Aorta (tissue), 5 donors: Measurements from ENCODE around the gene TRIM28. TPM values are rescaled to one million over a fixed set of nuclear protein-coding genes. Genes with fewer than 3 reads are reported as not detected.

Experiments
- ATAC-seq: fragments of 200-7000 bp; cut with Tn5 transposase; one replicate; pipeline ENCODE4 v1.9.1; 2022; ENCODE audit warnings: moderate library complexity; ENCODE audit not compliant: low FRiP score
- DNase-seq, 2 donors: peaks; one replicate each; pipeline ENCODE4 v3.0.0-alpha.2; 2020
- H3K27ac ChIP-seq, 2 donors: one replicate each; pipeline ENCODE4 v1.5.1; 2013; ENCODE audit warnings: low read length in 2 of 2, mild to moderate bottlenecking in 2 of 2, moderate library complexity in 2 of 2, control low read depth in 1 of 2, inconsistent platforms in 1 of 2, low read depth in 1 of 2
- H3K27me3 ChIP-seq, 2 donors: one replicate each; pipeline ENCODE4 v1.6.1; 2013; ENCODE audit warnings: control low read depth in 1 of 2, low read length in 1 of 2, mild to moderate bottlenecking in 1 of 2, moderate library complexity in 1 of 2; ENCODE audit not compliant: insufficient read depth in 2 of 2, control insufficient read depth in 1 of 2
- H3K36me3 ChIP-seq, 2 donors: one replicate each; pipeline ENCODE4 v1.6.1; 2013; ENCODE audit warnings: control low read depth in 1 of 2, low read length in 1 of 2, mild to moderate bottlenecking in 1 of 2; ENCODE audit not compliant: insufficient read depth in 2 of 2, control insufficient read depth in 1 of 2
- H3K4me1 ChIP-seq, 2 donors: one replicate each; pipeline ENCODE4 v1.6.1; 2013; ENCODE audit warnings: low read length in 2 of 2, control low read depth in 1 of 2, mild to moderate bottlenecking in 1 of 2, moderate library complexity in 1 of 2; ENCODE audit not compliant: insufficient read depth in 2 of 2, control insufficient read depth in 1 of 2
- H3K4me3 ChIP-seq, 2 donors: one replicate each; pipeline ENCODE4 v1.5.1; 2013; ENCODE audit warnings: low read length in 2 of 2, control low read depth in 1 of 2, mild to moderate bottlenecking in 1 of 2
- H3K9me3 ChIP-seq: one replicate; pipeline ENCODE4 v1.6.1; 2013; ENCODE audit warnings: mild to moderate bottlenecking, low read length; ENCODE audit not compliant: control insufficient read depth
- WGBS, 2 donors: extraction: QIAGEN DNeasy Blood & Tissue Kit; methylation state at CpG; one replicate each; pipeline ENCODE4 v1.1.7; 2013; 5-methylcytosine and 5-hydroxymethylcytosine counted together
- intact Hi-C, 2 donors: fragments of 100-400 bp; cut with DNase I; formaldehyde crosslinking; loops; one replicate each; pipeline versions ENCODE4 v1.14.2 to v1.15.0; 2022
- polyA plus RNA-seq, 2 donors: library from polyadenylated mRNA; stranded (reverse); fragments of 200-250 nt; gene quantifications; one replicate each; pipeline ENCODE4 v1.2.3, GENCODE V29; 2013
- total RNA-seq, 2 donors: library from RNA; stranded (reverse); fragmentation: NEBNext Ultra II Directional; extraction: Animal tissue kit (Norgen Biotek cat#: 25700); gene quantifications; one replicate each; pipeline ENCODE4 v1.2.1, GENCODE V29; 2021
- donor health status: healthy with polysubstance abuse.
- donor health status: Bipolar disorder and iron deficiency.
- donor health status: DM: no; HTN: no; CAD: no.
- donor health status: DM: no; HTN: no; CAD: no.
- donor health status: DM: yes; HTN: yes; CAD: no.

Gene TRIM28
- total and polyA plus RNA-seq, 4 donors, result 76.5 to 210 (median 173) TPM

GRCh38 chr19:58557221-58558065 lies 13.6 kb downstream of the TRIM28 start:
- H3K4me1 ChIP-seq, result no peaks in the 10 kb centered on the region
- H3K36me3 ChIP-seq, result no peaks in the 10 kb centered on the region
- DNase-seq, result peak; percentile 41 to 55
- no peaks in the 10 kb centered on the region for H3K9me3 ChIP-seq
- intact Hi-C loops, result loop anchor here in 1 of 2 donors (2.0 kb wide), 1 partner anchor 15 kb away; the partner anchor contains the start of gene MZF1
- ATAC-seq, result no peak
- H3K27ac ChIP-seq, result peak overlapping the region; percentile 82 to 87
- H3K27me3 ChIP-seq, result no peaks in the 10 kb centered on the region
- 34 to 38% methylated on average over 12 of the region's 12 CpGs for WGBS, 2 donors
- H3K4me3 ChIP-seq, result peak overlapping the region; percentile 65 to 86

- H3K36me3 ChIP-seq, result no peaks in the 10 kb centered on the region
- peak; percentile 81 to 89 for DNase-seq
- H3K27me3 ChIP-seq, result no peaks in the 10 kb centered on the region
- ATAC-seq, result no peak
- intact Hi-C loops, result loop anchor here in 1 of 2 donors (2.0 kb wide), 1 partner anchor 15 kb away; the partner anchor contains the start of gene MZF1
- WGBS, 2 donors, result 0 to 1% methylated on average over 41 to 62 of the region's 62 CpGs
- H3K27ac ChIP-seq, result peak within 1 kb of the TSS; percentile 87 to 98
- H3K9me3 ChIP-seq, result no peaks in the 10 kb centered on the region
- H3K4me3 ChIP-seq, result peak within 1 kb of the TSS; percentile 65 to 86
- H3K4me1 ChIP-seq, result no peaks in the 10 kb centered on the region
These were observed 14.3 kb downstream of the TRIM28 start, which contains the start of gene UBE2M for GRCh38 chr19:58558066-58558622. Gene UBE2M (minus strand): TSS chr19:58558611. CDS start chr19:58558381, 230 bp downstream.

GRCh38 chr19:58558623-58559274 lies 14.9 kb downstream of the TRIM28 start:
- 0% methylated on average over 64 to 76 of the region's 76 CpGs for WGBS, 2 donors
- no peaks in the 10 kb centered on the region for H3K4me1 ChIP-seq
- intact Hi-C loops, result loop anchor here in 1 of 2 donors (2.0 kb wide), 1 partner anchor 14 kb away; the partner anchor contains the start of gene MZF1
- H3K36me3 ChIP-seq, result no peaks in the 10 kb centered on the region
- peak overlapping the region; percentile 87 to 98 for H3K27ac ChIP-seq
- H3K4me3 ChIP-seq, result peak overlapping the region; percentile 65 to 86
- H3K27me3 ChIP-seq, result no peaks in the 10 kb centered on the region
- no peaks in the 10 kb centered on the region for H3K9me3 ChIP-seq
- DNase-seq (peak; percentile 99 to 100), ATAC-seq (peak; percentile 92)

GRCh38 chr19:58559275-58560006 lies 15.6 kb downstream of the TRIM28 start:
- Histone ChIP-seq H3K36me3 (no peaks in the 10 kb centered on the region), H3K27me3 (no peaks in the 10 kb centered on the region), H3K4me1 (no peaks in the 10 kb centered on the region), H3K27ac (peak overlapping the region; percentile 17 to 96), H3K4me3 (peak overlapping the region; percentile 36 to 62), H3K9me3 (no peaks in the 10 kb centered on the region)
- WGBS, 2 donors, result 1% methylated on average over 33 of the region's 33 CpGs
- ATAC-seq, result peak; percentile 82
- peak; percentile 96 to 97 for DNase-seq
- intact Hi-C loops, result loop anchor here in 1 of 2 donors (2.0 kb wide), 1 partner anchor 13 kb away; the partner anchor contains the start of gene MZF1

GRCh38 chr19:58560007-58560887 lies 16.4 kb downstream of the TRIM28 start:
- H3K9me3 ChIP-seq, result no peaks in the 10 kb centered on the region
- no peaks in the 10 kb centered on the region for H3K4me1 ChIP-seq
- DNase-seq (peak in 1 of 2 donors; percentile 45), ATAC-seq (no peak)
- no peaks in the 10 kb centered on the region for H3K36me3 ChIP-seq
- peak overlapping the region in 1 of 2 donors; percentile 66 for H3K27ac ChIP-seq
- intact Hi-C loops, result no loop called here
- H3K4me3 ChIP-seq, result no peak overlapping the region
- H3K27me3 ChIP-seq, result no peaks in the 10 kb centered on the region
- 75 to 77% methylated on average over 8 of the region's 8 CpGs for WGBS, 2 donors

- intact Hi-C loops, result no loop called here
- H3K27ac ChIP-seq, result no peak overlapping the region
- H3K4me1 ChIP-seq, result no peaks in the 10 kb centered on the region
- DNase-seq (peak in 1 of 2 donors; percentile 30), ATAC-seq (no peak)
- H3K27me3 ChIP-seq, result no peaks in the 10 kb centered on the region
- no peaks in the 10 kb centered on the region for H3K36me3 ChIP-seq
- H3K4me3 ChIP-seq, result no peak overlapping the region
- no peaks in the 10 kb centered on the region for H3K9me3 ChIP-seq
These were observed 17.1 kb downstream of the TRIM28 start for GRCh38 chr19:58560921-58561320.

GRCh38 chr19:58561373-58562121 lies 17.7 kb downstream of the TRIM28 start:
- DNase-seq (no peak), ATAC-seq (no peak)
- 56 to 61% methylated on average over 16 of the region's 16 CpGs for WGBS, 2 donors
- H3K4me3 ChIP-seq, result no peak overlapping the region
- H3K27ac ChIP-seq, result no peak overlapping the region
- no peaks in the 10 kb centered on the region for H3K9me3 ChIP-seq
- no peaks in the 10 kb centered on the region for H3K36me3 ChIP-seq
- H3K27me3 ChIP-seq, result no peaks in the 10 kb centered on the region
- intact Hi-C loops, result no loop called here
- H3K4me1 ChIP-seq, result no peaks in the 10 kb centered on the region
